Activated CD8-positive, alpha-beta memory T cell treated with anti-CD3 and anti-CD28 coated beads for 24 hours (primary cell): Measurements from ENCODE around the gene RASGRF2.

ENCODE experiments used
- DNase-seq: peaks from one replicate; pipeline ENCODE4 v3.0.0-alpha.2; 2020

Gene RASGRF2

GRCh38 chr5:80959768-80960442 lies at the start of gene RASGRF2:
Gene RASGRF2 (plus strand): TSS chr5:80960363. CDS start chr5:80960739, 376 bp downstream.
- DNase-seq: no peak

- DNase-seq: no peak
Observed at GRCh38 chr5:80912479-80912878, 47.7 kb upstream of the RASGRF2 start.

- DNase-seq: no peak
Observed at GRCh38 chr5:80915716-80916115, 44.4 kb upstream of the RASGRF2 start.

- DNase-seq: no peak
Observed at GRCh38 chr5:80916676-80917075, 43.5 kb upstream of the RASGRF2 start.

- no peak for DNase-seq
Observed at GRCh38 chr5:80917631-80918030, 42.5 kb upstream of the RASGRF2 start.

- DNase-seq: no peak
Observed at GRCh38 chr5:80919678-80920196, 40.4 kb upstream of the RASGRF2 start.

GRCh38 chr5:80920333-80920732 lies 39.8 kb upstream of the RASGRF2 start:
- DNase-seq: no peak

GRCh38 chr5:80921026-80921425 lies 39.1 kb upstream of the RASGRF2 start:
- no peak for DNase-seq

- DNase-seq: no peak
Observed at GRCh38 chr5:80925931-80926330, 34.2 kb upstream of the RASGRF2 start.

GRCh38 chr5:80926536-80926935 lies 33.6 kb upstream of the RASGRF2 start:
- DNase-seq: no peak

- no peak for DNase-seq
Observed at GRCh38 chr5:80926979-80927656, 33.0 kb upstream of the RASGRF2 start.

- DNase-seq: no peak
Observed at GRCh38 chr5:80928073-80928472, 32.1 kb upstream of the RASGRF2 start.

- DNase-seq: no peak
Observed at GRCh38 chr5:80930940-80931339, 29.2 kb upstream of the RASGRF2 start.

GRCh38 chr5:80931411-80931810 lies 28.8 kb upstream of the RASGRF2 start:
- DNase-seq: no peak

- no peak for DNase-seq
Observed at GRCh38 chr5:80933036-80933435, 27.1 kb upstream of the RASGRF2 start.

GRCh38 chr5:80934751-80935150 lies 25.4 kb upstream of the RASGRF2 start:
- no peak for DNase-seq

GRCh38 chr5:80935811-80936385 lies 24.3 kb upstream of the RASGRF2 start:
- no peak for DNase-seq

GRCh38 chr5:80936881-80937280 lies 23.3 kb upstream of the RASGRF2 start:
- no peak for DNase-seq

GRCh38 chr5:80937584-80938356 lies 22.4 kb upstream of the RASGRF2 start:
- DNase-seq: no peak

GRCh38 chr5:80941496-80941895 lies 18.7 kb upstream of the RASGRF2 start:
- DNase-seq: no peak

- no peak for DNase-seq
Observed at GRCh38 chr5:80951366-80951765, 8.8 kb upstream of the RASGRF2 start.

- no peak for DNase-seq
Observed at GRCh38 chr5:80953587-80953986, 6.6 kb upstream of the RASGRF2 start.

- DNase-seq: no peak
Observed at GRCh38 chr5:80955082-80955590, 5.0 kb upstream of the RASGRF2 start.
